HG03442 (cell line): Measurements from ENCODE around the gene SYTL5.

Experiments
- ATAC-seq: cut with Tn5 transposase; IDR thresholded peaks from one replicate; pipeline ENCODE4 v1.9.1; 2021; ENCODE audit warnings: mild to moderate bottlenecking, moderate library complexity; ENCODE audit not compliant: unreplicated experiment

The SYTL5 gene

GRCh38 chrX:38087594-38087993 lies 81.2 kb downstream of the SYTL5 start:
- no peak for ATAC-seq

GRCh38 chrX:38089173-38089982 lies 83.0 kb downstream of the SYTL5 start:
- no peak for ATAC-seq

GRCh38 chrX:38095971-38096529 lies 89.7 kb downstream of the SYTL5 start:
- no peak for ATAC-seq

GRCh38 chrX:38099688-38100087 lies 93.3 kb downstream of the SYTL5 start:
- ATAC-seq = no peak

- no peak for ATAC-seq
Observed at GRCh38 chrX:38102240-38102639, 95.9 kb downstream of the SYTL5 start.

- no peak for ATAC-seq
Observed at GRCh38 chrX:38102875-38103274, 96.5 kb downstream of the SYTL5 start.

- ATAC-seq = peak; percentile 90
Observed at GRCh38 chrX:38103857-38104812, 97.8 kb downstream of the SYTL5 start.

- ATAC-seq = no peak
Observed at GRCh38 chrX:38105216-38105725, 98.9 kb downstream of the SYTL5 start.

GRCh38 chrX:38106991-38107655 lies 100.8 kb downstream of the SYTL5 start:
- no peak for ATAC-seq

GRCh38 chrX:38108364-38108763 lies 102.0 kb downstream of the SYTL5 start:
- no peak for ATAC-seq

- no peak for ATAC-seq
Observed at GRCh38 chrX:38109042-38109898, 102.9 kb downstream of the SYTL5 start.

GRCh38 chrX:38110231-38110630 lies 103.9 kb downstream of the SYTL5 start:
- no peak for ATAC-seq

- no peak for ATAC-seq
Observed at GRCh38 chrX:38111196-38111595, 104.8 kb downstream of the SYTL5 start.

GRCh38 chrX:38112566-38112965 lies 106.2 kb downstream of the SYTL5 start:
- ATAC-seq = peak; percentile 82

- no peak for ATAC-seq
Observed at GRCh38 chrX:38116706-38117105, 110.4 kb downstream of the SYTL5 start.

- ATAC-seq = peak; percentile 58
Observed at GRCh38 chrX:38117485-38117884, 111.1 kb downstream of the SYTL5 start.

GRCh38 chrX:38124000-38124399 lies 117.6 kb downstream of the SYTL5 start:
- ATAC-seq = no peak

- ATAC-seq = no peak
Observed at GRCh38 chrX:38126179-38126578, 119.8 kb downstream of the SYTL5 start.

- ATAC-seq = no peak
Observed at GRCh38 chrX:38127961-38128360, 121.6 kb downstream of the SYTL5 start.

- no peak for ATAC-seq
Observed at GRCh38 chrX:38129366-38129765, 123.0 kb downstream of the SYTL5 start.
